Measurements from ENCODE around the gene SPI1.

The SPI1 gene

GRCh38 chr11:47342036-47342803 is 36.1 kb downstream of the SPI1 start:
- Histone ChIP-seq H3K36me3 (no peaks in the 10 kb centered on the region), H3K4me3 (no peak overlapping the region), H3K9me3 (no peaks in the 10 kb centered on the region), H3K4me1 (no peaks in the 10 kb centered on the region), H3K27ac (no peak overlapping the region), H3K27me3 (no peaks in the 10 kb centered on the region)
- no peak for TF ChIP-seq CTCF (IDR thresholded peaks at IDR 0.05)
- no peak for DNase-seq
- intact Hi-C loops (cut with DNase I; ENCODE audit: low total_unique reads): no loop called here

- Histone ChIP-seq H3K36me3 (no peaks in the 10 kb centered on the region), H3K9me3 (no peaks in the 10 kb centered on the region), H3K27ac (no peak overlapping the region), H3K4me1 (no peaks in the 10 kb centered on the region), H3K27me3 (no peaks in the 10 kb centered on the region), H3K4me3 (no peak overlapping the region)
- no peak for TF ChIP-seq CTCF (IDR thresholded peaks at IDR 0.05)
- DNase-seq: no peak
- intact Hi-C loops (cut with DNase I; ENCODE audit: low total_unique reads): no loop called here
Observed at GRCh38 chr11:47340980-47341775, 37.2 kb downstream of the SPI1 start.

GRCh38 chr11:47340010-47340409 is 38.3 kb downstream of the SPI1 start:
- no peak overlapping the region for H3K4me3 ChIP-seq
- no peaks in the 10 kb centered on the region for H3K27me3 ChIP-seq
- no peak for DNase-seq
- intact Hi-C loops (cut with DNase I; ENCODE audit: low total_unique reads): no loop called here
- no peaks in the 10 kb centered on the region for H3K36me3 ChIP-seq
- no peak for TF ChIP-seq CTCF (IDR thresholded peaks at IDR 0.05)
- H3K27ac ChIP-seq: no peak overlapping the region
- H3K4me1 ChIP-seq: no peaks in the 10 kb centered on the region
- H3K9me3 ChIP-seq: no peaks in the 10 kb centered on the region

GRCh38 chr11:47338396-47339241 is 39.7 kb downstream of the SPI1 start:
- H3K27ac ChIP-seq: no peak overlapping the region
- TF ChIP-seq CTCF (IDR thresholded peaks at IDR 0.05): no peak
- intact Hi-C loops (cut with DNase I; ENCODE audit: low total_unique reads): no loop called here

GRCh38 chr11:47337229-47337924 is 41.0 kb downstream of the SPI1 start:
- no peaks in the 10 kb centered on the region for H3K9me3 ChIP-seq
- no peaks in the 10 kb centered on the region for H3K27me3 ChIP-seq
- no peak overlapping the region for H3K4me3 ChIP-seq
- no peaks in the 10 kb centered on the region for H3K36me3 ChIP-seq
- H3K4me1 ChIP-seq: no peaks in the 10 kb centered on the region
- no peak overlapping the region for H3K27ac ChIP-seq
- no peak for DNase-seq
- TF ChIP-seq CTCF (IDR thresholded peaks at IDR 0.05): no peak
- intact Hi-C loops (cut with DNase I; ENCODE audit: low total_unique reads): no loop called here

More at GRCh38 chr11:47338396-47339241, 39.7 kb downstream of the SPI1 start:
- DNase-seq: no peak
- H3K27me3 ChIP-seq: no peaks in the 10 kb centered on the region
- H3K9me3 ChIP-seq: no peaks in the 10 kb centered on the region
- H3K36me3 ChIP-seq: no peaks in the 10 kb centered on the region
- H3K4me3 ChIP-seq: no peak overlapping the region
- no peaks in the 10 kb centered on the region for H3K4me1 ChIP-seq

Data from tibial artery (tissue), 4 donors.